Mammary epithelial cell (primary cell): ENCODE results near the gene RAD51.

ENCODE experiments used
- EZH2 ChIP-seq: IDR thresholded peaks from 2 replicates; pipeline ENCODE4 v1.6.1; 2012; ENCODE audit warnings: low read length, inconsistent platforms, borderline replicate concordance
- TF ChIP-seq, protein P1 (sequence below), 2 donors: IDR thresholded peaks in 1 of 2; conservative IDR thresholded peaks in 1 of 2; 2 replicates each; pipeline ENCODE4 v1.5.1; 2011 to 2012; ENCODE audit warnings: inconsistent platforms in 2 of 2, low read length in 2 of 2, mild to moderate bottlenecking in 2 of 2, control low read depth in 1 of 2, low read depth in 1 of 2; ENCODE audit not compliant: insufficient read depth in 1 of 2; ENCODE audit errors: extremely low read depth in 1 of 2

DNA sequence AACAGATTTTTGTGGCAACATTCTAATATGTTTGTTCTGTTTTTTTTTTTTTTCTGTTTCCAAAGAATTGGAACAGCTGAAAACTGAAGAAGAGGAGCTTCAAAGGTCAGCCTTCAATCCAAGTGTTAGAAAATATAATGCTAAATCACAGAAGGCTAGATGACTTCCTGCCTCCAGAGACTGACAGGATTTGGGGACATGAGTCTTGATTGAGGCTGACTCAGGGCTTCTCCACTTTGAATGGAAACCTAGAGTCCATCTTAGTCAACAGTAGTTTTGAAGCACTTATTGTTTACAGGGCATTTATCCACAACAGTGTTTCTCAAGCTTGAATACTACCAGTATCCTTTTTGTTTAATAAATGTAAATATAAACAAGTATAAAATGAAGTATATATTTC lies 44.5 kb upstream of the RAD51 start:
- TF ChIP-seq, protein P1, sequence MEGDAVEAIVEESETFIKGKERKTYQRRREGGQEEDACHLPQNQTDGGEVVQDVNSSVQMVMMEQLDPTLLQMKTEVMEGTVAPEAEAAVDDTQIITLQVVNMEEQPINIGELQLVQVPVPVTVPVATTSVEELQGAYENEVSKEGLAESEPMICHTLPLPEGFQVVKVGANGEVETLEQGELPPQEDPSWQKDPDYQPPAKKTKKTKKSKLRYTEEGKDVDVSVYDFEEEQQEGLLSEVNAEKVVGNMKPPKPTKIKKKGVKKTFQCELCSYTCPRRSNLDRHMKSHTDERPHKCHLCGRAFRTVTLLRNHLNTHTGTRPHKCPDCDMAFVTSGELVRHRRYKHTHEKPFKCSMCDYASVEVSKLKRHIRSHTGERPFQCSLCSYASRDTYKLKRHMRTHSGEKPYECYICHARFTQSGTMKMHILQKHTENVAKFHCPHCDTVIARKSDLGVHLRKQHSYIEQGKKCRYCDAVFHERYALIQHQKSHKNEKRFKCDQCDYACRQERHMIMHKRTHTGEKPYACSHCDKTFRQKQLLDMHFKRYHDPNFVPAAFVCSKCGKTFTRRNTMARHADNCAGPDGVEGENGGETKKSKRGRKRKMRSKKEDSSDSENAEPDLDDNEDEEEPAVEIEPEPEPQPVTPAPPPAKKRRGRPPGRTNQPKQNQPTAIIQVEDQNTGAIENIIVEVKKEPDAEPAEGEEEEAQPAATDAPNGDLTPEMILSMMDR (conservative IDR thresholded peaks at IDR 0.05 in 1 of 2, IDR thresholded peaks at IDR 0.05 in 1 of 2; ENCODE audit: extremely low read depth in 1 of 2, insufficient read depth in 1 of 2, low read depth in 1 of 2, low read length in 2 of 2): no peak
- no peak for TF ChIP-seq EZH2
